ENCODE data around the gene CAMK4.

CAMK4 gene

DNA sequence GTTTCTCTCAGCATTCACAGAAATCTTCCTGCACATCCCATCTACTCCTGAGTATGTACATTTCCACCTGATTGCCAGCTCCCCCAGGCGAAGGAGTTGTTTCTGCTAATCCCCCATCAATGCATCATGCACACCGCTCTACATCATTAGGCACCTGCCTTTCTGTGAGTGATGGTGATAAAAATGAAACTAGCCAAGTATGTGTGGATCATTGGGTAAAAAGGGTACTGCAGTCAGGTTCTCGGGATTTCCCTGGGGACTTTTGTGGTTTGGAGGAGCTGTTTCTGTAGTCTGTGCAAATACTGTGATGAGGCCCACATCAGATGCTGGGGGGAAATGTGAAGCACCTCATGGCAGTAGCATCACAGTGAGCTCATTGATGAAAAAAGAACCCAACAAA lies 30.4 kb downstream of the CAMK4 start (continued):
- peak; percentile 7; the same call in 1 of the 2 replicates for TF ChIP-seq ZNF184 (tag by site-specific recombination; IDR thresholded peaks at IDR 0.05)
- TF ChIP-seq, protein P1, sequence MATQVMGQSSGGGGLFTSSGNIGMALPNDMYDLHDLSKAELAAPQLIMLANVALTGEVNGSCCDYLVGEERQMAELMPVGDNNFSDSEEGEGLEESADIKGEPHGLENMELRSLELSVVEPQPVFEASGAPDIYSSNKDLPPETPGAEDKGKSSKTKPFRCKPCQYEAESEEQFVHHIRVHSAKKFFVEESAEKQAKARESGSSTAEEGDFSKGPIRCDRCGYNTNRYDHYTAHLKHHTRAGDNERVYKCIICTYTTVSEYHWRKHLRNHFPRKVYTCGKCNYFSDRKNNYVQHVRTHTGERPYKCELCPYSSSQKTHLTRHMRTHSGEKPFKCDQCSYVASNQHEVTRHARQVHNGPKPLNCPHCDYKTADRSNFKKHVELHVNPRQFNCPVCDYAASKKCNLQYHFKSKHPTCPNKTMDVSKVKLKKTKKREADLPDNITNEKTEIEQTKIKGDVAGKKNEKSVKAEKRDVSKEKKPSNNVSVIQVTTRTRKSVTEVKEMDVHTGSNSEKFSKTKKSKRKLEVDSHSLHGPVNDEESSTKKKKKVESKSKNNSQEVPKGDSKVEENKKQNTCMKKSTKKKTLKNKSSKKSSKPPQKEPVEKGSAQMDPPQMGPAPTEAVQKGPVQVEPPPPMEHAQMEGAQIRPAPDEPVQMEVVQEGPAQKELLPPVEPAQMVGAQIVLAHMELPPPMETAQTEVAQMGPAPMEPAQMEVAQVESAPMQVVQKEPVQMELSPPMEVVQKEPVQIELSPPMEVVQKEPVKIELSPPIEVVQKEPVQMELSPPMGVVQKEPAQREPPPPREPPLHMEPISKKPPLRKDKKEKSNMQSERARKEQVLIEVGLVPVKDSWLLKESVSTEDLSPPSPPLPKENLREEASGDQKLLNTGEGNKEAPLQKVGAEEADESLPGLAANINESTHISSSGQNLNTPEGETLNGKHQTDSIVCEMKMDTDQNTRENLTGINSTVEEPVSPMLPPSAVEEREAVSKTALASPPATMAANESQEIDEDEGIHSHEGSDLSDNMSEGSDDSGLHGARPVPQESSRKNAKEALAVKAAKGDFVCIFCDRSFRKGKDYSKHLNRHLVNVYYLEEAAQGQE (tag by site-specific recombination; IDR thresholded peaks at IDR 0.05), result no peak
- TF ChIP-seq ZNF580 (tag by site-specific recombination; IDR thresholded peaks at IDR 0.05), result no peak
- no peak for TF ChIP-seq ZNF214 (tag by site-specific recombination; IDR thresholded peaks at IDR 0.05; ENCODE audit: borderline replicate concordance)
- TF ChIP-seq, protein P2, sequence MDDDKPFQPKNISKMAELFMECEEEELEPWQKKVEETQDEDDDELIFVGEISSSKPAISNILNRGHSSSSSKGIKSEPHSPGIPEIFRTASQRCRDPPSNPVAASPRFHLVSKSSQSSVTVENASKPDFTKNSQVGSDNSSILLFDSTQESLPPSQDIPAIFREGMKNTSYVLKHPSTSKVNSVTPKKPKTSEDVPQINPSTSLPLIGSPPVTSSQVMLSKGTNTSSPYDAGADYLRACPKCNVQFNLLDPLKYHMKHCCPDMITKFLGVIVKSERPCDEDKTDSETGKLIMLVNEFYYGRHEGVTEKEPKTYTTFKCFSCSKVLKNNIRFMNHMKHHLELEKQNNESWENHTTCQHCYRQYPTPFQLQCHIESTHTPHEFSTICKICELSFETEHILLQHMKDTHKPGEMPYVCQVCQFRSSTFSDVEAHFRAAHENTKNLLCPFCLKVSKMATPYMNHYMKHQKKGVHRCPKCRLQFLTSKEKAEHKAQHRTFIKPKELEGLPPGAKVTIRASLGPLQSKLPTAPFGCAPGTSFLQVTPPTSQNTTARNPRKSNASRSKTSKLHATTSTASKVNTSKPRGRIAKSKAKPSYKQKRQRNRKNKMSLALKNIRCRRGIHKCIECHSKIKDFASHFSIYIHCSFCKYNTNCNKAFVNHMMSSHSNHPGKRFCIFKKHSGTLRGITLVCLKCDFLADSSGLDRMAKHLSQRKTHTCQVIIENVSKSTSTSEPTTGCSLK (tag by site-specific recombination; IDR thresholded peaks at IDR 0.05), result no peak
- peak; percentile 68 for TF ChIP-seq ZNF366 (tag by site-specific recombination; conservative IDR thresholded peaks at IDR 0.05)
- TF ChIP-seq ZBTB7A (tag by site-specific recombination; IDR thresholded peaks at IDR 0.05; ENCODE audit: low read depth), result no peak
- TF ChIP-seq GFI1B (tag by site-specific recombination; IDR thresholded peaks at IDR 0.05), result no peak
- TF ChIP-seq ZNF133 (tag by site-specific recombination; IDR thresholded peaks at IDR 0.05), result no peak
- TF ChIP-seq KLF1 (tag by site-specific recombination; IDR thresholded peaks at IDR 0.05), result no peak
- TF ChIP-seq ZNF239 (tag by site-specific recombination; IDR thresholded peaks at IDR 0.05), result no peak
- no peak for TF ChIP-seq ZNF610 (tag by site-specific recombination; IDR thresholded peaks at IDR 0.05; ENCODE audit: borderline replicate concordance)
- TF ChIP-seq ZNF561 (tag by site-specific recombination; IDR thresholded peaks at IDR 0.05; ENCODE audit: borderline replicate concordance), result no peak
- no peak for TF ChIP-seq ZNF426 (tag by site-specific recombination; IDR thresholded peaks at IDR 0.05)
- TF ChIP-seq, protein P3, sequence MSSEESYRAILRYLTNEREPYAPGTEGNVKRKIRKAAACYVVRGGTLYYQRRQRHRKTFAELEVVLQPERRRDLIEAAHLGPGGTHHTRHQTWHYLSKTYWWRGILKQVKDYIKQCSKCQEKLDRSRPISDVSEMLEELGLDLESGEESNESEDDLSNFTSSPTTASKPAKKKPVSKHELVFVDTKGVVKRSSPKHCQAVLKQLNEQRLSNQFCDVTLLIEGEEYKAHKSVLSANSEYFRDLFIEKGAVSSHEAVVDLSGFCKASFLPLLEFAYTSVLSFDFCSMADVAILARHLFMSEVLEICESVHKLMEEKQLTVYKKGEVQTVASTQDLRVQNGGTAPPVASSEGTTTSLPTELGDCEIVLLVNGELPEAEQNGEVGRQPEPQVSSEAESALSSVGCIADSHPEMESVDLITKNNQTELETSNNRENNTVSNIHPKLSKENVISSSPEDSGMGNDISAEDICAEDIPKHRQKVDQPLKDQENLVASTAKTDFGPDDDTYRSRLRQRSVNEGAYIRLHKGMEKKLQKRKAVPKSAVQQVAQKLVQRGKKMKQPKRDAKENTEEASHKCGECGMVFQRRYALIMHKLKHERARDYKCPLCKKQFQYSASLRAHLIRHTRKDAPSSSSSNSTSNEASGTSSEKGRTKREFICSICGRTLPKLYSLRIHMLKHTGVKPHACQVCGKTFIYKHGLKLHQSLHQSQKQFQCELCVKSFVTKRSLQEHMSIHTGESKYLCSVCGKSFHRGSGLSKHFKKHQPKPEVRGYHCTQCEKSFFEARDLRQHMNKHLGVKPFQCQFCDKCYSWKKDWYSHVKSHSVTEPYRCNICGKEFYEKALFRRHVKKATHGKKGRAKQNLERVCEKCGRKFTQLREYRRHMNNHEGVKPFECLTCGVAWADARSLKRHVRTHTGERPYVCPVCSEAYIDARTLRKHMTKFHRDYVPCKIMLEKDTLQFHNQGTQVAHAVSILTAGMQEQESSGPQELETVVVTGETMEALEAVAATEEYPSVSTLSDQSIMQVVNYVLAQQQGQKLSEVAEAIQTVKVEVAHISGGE (tag by site-specific recombination; conservative IDR thresholded peaks at IDR 0.05; ENCODE audit: low read depth), result no peak
- no peak for TF ChIP-seq ZNF510 (tag by site-specific recombination; IDR thresholded peaks at IDR 0.05; ENCODE audit: insufficient replicate concordance)
- TF ChIP-seq, protein P4, sequence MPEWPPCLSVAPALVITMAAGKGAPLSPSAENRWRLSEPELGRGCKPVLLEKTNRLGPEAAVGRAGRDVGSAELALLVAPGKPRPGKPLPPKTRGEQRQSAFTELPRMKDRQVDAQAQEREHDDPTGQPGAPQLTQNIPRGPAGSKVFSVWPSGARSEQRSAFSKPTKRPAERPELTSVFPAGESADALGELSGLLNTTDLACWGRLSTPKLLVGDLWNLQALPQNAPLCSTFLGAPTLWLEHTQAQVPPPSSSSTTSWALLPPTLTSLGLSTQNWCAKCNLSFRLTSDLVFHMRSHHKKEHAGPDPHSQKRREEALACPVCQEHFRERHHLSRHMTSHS (tag by site-specific recombination; IDR thresholded peaks at IDR 0.05), result no peak
- TF ChIP-seq, protein P5, sequence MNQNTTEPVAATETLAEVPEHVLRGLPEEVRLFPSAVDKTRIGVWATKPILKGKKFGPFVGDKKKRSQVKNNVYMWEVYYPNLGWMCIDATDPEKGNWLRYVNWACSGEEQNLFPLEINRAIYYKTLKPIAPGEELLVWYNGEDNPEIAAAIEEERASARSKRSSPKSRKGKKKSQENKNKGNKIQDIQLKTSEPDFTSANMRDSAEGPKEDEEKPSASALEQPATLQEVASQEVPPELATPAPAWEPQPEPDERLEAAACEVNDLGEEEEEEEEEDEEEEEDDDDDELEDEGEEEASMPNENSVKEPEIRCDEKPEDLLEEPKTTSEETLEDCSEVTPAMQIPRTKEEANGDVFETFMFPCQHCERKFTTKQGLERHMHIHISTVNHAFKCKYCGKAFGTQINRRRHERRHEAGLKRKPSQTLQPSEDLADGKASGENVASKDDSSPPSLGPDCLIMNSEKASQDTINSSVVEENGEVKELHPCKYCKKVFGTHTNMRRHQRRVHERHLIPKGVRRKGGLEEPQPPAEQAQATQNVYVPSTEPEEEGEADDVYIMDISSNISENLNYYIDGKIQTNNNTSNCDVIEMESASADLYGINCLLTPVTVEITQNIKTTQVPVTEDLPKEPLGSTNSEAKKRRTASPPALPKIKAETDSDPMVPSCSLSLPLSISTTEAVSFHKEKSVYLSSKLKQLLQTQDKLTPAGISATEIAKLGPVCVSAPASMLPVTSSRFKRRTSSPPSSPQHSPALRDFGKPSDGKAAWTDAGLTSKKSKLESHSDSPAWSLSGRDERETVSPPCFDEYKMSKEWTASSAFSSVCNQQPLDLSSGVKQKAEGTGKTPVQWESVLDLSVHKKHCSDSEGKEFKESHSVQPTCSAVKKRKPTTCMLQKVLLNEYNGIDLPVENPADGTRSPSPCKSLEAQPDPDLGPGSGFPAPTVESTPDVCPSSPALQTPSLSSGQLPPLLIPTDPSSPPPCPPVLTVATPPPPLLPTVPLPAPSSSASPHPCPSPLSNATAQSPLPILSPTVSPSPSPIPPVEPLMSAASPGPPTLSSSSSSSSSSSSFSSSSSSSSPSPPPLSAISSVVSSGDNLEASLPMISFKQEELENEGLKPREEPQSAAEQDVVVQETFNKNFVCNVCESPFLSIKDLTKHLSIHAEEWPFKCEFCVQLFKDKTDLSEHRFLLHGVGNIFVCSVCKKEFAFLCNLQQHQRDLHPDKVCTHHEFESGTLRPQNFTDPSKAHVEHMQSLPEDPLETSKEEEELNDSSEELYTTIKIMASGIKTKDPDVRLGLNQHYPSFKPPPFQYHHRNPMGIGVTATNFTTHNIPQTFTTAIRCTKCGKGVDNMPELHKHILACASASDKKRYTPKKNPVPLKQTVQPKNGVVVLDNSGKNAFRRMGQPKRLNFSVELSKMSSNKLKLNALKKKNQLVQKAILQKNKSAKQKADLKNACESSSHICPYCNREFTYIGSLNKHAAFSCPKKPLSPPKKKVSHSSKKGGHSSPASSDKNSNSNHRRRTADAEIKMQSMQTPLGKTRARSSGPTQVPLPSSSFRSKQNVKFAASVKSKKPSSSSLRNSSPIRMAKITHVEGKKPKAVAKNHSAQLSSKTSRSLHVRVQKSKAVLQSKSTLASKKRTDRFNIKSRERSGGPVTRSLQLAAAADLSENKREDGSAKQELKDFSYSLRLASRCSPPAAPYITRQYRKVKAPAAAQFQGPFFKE (tag by site-specific recombination; IDR thresholded peaks at IDR 0.05; ENCODE audit: borderline replicate concordance), result no peak
- no peak for TF ChIP-seq ZSCAN23 (tag by site-specific recombination; IDR thresholded peaks at IDR 0.05)
- no peak for TF ChIP-seq ZNF785 (tag by site-specific recombination; IDR thresholded peaks at IDR 0.05)
- TF ChIP-seq, protein P6, sequence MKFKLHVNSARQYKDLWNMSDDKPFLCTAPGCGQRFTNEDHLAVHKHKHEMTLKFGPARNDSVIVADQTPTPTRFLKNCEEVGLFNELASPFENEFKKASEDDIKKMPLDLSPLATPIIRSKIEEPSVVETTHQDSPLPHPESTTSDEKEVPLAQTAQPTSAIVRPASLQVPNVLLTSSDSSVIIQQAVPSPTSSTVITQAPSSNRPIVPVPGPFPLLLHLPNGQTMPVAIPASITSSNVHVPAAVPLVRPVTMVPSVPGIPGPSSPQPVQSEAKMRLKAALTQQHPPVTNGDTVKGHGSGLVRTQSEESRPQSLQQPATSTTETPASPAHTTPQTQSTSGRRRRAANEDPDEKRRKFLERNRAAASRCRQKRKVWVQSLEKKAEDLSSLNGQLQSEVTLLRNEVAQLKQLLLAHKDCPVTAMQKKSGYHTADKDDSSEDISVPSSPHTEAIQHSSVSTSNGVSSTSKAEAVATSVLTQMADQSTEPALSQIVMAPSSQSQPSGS (tag by site-specific recombination; IDR thresholded peaks at IDR 0.05; ENCODE audit: low read depth), result no peak
- peak; percentile 87 for TF ChIP-seq OSR2 (tag by site-specific recombination; IDR thresholded peaks at IDR 0.05)

All from HEK293 (cell line).